Hematopoietic multipotent progenitor cell treated with erythropoietin and hydrocortisone succinate and interleukin-3 and kit ligand, for 15 days (in vitro differentiated cells): ENCODE measurements around the gene C19orf81.

Experiments
- DNase-seq: peaks from one replicate; pipeline ENCODE4 v3.0.0-alpha.2; 2015; ENCODE audit warnings: low spot score

The C19orf81 gene

DNA sequence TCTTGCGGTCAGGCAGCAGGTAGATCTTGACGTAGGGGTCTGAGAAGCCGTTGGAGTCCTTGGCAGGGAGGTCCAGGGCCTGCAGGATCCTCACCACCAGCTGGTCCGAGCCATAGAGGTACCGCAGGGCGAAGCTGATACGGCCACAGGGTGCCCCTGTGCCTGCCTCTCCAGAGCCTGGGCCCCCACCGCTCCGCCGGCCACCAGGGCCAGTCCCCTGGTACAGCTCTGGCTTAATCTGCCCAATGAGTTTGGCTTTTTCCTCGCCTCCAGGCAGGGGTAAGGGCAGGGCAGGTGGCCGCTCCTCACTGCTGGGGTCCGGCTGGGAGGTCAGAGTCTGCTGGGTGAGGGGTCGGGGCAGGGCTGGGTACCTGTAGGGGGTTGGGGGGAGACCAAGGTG, 19.4 kb upstream of the C19orf81 start:
- no peak for DNase-seq

DNA sequence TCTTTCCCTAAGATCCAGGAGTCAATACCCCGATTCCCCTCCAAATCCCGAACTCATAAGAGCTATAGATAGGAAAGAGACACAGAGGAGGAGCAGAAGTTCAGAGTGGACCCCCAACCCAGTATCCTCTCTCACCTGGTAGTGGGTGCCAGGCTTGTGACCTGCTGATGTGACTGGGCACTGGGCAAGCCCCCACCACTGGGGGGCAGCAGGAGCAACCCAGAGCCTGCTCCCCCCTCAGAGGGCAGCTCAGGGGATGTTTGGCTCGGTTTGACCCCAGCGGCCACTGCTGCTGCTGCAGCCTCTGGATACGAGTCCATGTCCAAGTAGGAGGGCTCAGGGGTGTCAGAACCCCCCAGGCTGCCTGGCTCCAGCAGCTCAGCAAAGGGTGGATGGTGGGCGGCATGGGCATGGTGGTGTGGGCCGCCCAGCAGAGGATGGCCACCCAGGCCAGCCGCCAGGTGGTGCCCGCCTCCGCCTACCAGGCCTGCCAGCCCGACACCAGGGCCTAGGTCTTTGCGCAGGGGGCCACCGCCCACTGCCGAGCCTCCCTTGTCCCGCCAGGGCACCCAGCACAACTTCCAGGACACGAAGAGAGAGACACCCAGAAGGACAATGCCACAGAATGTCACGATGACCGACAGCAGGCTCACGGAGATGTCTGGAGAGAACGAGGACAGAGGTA, 17.0 kb upstream of the C19orf81 start:
- DNase-seq = no peak

DNA sequence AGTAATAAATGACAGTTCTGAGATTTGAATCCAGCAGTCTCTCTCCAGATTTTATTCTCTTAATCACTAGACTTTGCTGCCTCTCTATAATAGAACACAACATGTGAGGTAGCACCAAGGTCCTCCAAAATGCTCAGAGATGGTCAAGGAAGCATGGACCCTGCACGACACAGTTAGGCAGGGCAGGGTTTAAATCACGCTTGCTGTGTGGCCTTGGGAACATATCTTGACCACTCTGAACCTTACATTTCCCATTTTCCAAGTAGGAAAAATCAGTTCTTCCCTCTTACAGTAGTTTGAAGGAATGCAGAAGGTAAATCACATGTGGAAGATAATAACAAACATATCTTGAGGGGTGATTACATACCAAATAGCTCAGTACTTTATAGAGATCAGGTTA, 15.9 kb upstream of the C19orf81 start:
- no peak for DNase-seq

DNA sequence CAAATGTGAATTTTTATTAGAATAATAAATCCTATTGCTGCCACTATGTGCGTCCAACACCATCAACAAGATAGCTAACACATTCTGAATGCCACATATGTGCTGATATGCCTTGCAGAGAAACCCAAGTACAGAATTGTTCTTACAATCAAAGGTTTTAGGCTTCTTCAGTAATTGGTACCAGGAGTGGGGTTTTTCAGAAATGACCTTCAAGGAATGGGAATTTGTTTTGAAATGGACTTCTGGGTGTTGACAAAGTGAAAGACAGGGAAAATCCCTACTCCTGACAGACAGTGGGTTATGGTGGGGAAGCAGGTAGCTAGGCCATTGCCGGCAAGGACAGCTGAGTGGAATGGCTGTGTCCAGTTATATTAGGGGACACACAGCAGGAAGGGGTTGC, 15.3 kb upstream of the C19orf81 start:
- no peak for DNase-seq

DNA sequence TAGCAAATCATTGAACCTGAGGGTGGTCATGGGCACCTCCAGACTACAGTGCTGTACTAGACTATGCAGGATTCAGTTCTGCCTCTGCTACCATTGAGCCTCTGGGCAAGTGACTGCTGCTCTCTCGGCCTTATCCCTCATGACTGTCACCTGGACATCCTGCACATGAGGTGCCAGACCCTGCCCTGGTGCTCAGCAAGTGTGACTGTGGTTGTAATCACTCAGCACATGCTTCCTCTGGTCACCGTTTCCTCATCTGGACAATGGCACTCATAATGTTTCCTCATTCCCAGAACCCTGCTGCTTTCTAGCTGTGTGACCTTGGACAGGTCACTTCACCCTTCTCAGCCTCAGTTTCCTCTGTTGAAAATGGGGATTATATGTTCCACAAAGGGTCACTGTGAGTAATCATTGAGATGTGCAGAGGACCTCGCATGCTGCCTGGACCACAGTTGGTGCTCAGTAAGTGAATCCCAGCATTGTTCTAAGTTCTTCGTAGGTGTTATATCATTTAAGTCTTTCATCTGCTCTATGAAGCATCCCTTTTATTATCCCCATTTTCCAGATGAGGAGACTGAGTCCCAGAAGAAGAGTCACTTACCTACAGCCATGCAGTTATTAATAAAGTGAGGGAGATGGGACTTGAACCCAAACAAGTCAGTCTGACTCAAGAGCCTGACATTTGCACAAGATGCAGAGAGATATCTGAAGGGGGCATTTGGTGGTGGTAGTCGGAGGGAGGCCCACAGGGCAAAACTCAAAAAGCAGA, 12.7 kb upstream of the C19orf81 start:
- DNase-seq = no peak

DNA sequence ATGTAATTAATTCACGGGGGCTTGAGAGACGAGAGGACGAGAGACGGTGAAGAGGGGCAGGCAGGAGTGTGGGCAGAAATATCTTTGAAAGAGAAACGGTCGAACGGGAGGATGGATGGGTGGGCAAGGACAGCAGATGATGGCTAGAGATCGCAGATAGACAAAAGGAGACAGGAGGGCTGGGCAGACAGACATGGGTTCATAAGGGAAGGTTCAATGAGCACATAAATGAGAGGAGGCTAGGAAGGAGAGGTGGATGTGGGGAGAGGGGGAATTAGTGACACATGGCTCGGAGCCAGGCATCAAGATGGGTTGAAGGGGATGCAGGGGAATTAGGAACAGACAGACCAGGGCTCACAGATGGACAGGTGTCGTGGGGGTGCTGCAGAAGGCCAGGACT, 10.6 kb upstream of the C19orf81 start:
- no peak for DNase-seq

DNA sequence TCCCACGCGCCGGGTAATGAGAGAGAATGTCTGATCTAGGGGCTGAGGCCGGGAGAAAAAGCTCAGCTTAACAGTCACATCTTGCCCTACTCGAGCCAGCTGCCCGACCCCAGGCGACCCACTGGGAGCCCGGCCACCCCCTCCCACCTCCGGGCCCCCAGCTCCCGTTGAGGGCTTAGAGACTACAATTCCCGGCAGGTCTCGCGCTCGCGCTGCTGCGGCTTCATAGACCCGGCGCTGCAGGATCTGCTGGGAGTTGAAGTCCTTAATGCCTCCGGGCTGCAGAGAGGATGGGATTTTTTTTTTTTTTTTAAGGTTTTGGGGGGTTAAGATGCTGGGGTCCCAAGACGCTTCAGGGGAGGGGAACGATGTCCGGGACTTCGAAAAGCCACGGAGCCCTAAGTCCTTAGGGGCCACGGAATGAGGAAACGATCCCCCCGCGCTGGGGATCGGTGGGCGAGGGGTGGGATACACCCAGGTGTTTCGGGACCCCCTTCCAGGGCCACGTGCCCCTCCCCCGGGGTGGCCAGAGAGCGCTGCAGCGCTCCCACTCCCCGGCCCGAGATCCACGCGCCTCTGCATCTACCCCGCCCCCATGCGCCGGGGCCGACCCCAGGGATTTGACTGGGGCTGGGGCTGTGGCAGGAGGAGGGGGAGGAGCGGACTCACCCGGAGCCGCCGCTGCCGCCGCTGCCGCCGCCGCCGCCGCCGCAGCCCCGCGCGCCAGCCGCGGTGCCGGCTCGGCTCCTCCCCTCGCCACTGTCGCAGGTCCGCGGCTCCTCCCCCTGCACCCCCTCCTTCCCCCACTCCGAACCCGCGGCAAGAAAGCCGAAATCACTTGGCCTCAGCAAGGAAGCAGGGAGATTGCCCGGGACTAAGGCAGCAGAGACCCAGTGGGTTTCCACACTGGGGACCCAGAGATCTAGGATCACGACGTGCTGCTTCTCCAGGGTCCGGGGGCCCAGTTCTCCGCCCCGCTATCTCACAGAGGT, 9.8 kb upstream of the C19orf81 start, which contains the start of gene SYT3:
SYT3 (minus strand) TSS at position 761 of the 992 bp plus-strand sequence. CDS start 2,470 bp downstream, outside the sequence.
- DNase-seq = peak; percentile 6

DNA sequence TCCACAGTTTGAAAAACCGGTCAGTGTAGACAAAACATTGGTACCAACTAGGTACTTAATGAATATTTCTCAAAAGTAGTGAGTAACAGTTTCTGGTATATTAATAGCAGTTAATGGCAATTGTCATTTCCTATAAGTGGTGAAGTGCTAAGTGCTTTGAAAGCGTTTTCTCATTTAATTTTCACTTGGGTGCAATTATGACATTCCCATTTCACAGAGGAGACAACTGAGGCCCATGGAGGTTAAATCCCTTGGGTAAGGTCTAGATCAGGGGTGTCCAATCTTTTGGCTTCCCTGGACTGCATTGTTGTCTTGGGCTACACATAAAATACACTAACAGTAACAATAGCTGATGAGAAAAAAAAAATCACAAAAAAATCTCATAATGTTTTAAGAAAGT, 8.9 kb upstream of the C19orf81 start:
- DNase-seq = no peak

DNA sequence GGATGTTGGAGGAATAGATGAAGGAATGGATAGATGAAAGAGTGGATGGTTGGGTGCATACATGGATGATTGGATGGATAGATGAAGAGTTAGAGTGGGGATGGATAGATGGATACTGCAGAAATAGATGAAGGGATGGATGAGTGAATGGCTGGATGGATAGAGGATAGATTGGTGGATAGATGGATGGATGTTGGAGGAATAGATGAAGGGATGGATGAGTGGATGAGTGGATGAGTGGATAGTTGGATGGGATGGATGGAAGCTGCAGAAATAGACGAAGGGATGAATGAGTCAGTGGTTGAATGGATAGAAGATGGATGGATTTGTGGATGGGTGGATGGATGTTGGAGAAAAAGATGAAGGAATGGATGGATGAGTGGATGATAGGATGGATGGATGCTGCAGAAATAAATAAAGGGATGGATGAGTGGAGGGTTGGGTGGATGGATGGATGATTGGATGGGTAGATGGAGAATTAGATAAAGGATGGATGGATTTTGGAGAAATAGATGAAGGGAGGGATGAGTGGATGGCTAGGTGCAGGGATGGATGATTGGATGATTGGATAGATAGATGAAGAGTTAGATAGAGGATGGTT, 4.8 kb upstream of the C19orf81 start:
- DNase-seq = no peak

DNA sequence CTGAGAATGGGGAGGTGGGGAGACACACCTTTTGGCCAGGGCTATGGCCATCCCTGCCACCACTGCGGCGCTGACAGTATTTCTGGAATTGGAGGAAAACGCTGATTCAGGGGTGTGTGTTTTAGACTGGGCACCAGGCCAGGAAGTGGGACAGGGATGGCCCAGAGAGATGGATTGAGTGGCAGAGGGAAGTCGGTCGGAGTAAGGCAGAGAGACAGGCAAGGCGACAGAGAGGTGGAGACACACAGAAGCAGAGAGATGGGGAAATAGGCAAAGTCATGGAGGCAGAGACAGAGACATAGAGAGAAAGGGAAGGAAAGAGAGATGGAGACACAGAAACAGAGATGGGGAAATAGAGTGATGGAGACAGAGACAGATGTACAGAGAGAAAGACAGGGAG, 4.1 kb upstream of the C19orf81 start:
- DNase-seq = no peak

DNA sequence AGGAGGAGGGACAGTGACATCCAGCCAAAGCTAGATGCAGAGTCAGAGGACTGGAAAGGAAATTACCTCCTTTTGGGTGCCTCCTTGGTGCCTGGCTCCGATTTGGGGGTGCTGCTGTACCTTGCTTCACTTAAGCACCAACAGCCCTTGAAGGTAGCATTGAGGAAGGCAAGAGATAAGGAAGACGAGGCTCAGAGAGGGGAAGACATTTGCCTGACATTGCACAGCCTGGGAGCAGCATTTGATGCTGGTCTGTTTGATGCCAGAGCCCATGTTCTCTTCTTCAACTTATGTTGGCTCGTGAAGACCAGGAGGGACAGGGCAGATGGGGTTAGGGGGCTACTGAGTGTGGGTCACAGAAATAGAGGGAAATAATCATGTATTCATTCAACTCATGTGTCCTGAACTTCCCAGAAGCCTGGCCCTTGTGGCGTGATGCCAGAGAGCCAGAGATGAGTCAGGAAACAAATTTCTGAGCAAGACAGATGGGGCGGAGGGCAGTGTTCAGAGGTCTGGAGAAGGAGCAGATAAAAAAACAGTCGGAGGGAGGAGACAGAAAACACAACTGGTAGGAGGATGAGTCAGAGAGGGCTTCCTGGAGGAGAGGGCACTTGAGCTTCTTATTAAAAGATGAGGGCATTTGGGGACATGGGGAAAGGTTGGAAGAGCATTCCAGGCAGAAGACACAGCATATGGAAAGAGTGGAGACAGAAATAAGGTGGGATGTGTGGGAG, 3.0 kb upstream of the C19orf81 start:
- DNase-seq = peak; percentile 24

DNA sequence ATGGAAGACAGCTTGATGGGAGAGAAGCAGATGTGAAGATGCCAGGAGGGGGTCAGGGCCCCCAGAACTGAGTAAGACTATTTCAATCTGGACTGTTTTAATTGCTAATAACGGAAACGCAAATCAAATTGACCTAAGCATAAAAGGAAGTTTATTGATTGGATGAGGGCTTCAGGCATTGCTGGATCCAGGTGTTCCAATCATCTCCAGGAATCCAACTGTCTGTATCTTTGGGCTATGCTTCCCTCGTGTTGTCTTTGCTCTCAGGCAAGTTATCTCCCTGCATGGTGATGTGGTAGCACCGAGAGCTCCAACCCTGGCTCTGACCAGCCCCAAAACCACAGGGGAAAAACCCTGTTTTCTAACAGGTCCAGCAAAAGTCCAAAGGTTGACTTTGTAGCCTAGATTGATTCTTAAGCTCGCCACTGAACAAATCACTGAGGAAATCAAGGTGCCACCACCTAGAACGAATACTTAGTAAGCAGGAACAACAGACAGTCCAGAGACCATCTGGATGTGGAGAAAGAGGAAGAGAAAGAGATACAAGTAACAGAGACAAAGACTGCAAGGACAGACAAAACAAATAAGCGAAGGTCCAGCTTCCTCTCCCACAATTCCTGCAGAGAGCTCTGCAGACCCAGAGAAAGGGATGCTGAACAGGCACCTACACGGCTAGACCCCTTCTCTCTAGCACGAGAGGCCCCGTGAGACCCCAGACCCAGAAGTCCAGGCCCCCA, 1.2 kb upstream of the C19orf81 start:
- DNase-seq = no peak

DNA sequence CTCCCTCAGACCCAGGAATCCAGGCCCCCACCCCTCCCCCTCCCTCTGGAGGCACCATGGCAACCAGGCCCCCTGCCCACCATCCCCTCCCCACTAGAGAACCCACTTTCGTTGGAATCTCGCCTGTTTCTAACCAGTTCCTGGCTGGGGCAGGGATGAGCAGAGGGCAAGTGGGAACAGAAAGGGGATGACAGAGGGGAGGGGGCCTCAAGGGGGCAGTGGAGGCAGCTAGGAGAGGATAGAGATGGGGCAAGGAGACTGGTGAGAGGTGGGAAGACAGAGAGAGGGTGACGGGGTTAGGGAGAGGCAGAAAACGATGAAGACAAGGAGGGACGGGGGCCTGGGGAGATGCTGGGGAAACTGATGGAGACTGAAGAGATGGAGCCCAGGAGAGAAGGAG, 586 bp upstream of the C19orf81 start:
- no peak for DNase-seq

DNA sequence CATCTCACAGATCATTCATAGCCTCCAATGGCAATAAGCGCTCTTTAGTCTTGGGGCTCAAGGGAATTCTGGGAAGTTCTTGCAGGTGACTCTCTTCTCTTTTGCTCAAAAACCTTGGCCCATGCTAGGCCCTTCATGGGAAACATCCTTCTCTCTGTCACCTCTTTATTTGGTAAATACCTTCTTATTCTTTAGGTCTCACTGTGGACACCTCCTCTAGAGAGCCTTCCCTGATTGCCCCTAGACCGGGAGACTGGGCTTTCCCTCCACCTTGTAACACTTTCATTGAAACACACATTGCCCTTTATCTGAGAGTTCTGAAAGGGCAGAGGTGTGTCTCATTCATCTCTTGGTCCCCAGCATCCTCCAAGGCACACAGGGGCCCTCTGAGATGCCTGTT, 1.9 kb downstream of the C19orf81 start:
- no peak for DNase-seq

DNA sequence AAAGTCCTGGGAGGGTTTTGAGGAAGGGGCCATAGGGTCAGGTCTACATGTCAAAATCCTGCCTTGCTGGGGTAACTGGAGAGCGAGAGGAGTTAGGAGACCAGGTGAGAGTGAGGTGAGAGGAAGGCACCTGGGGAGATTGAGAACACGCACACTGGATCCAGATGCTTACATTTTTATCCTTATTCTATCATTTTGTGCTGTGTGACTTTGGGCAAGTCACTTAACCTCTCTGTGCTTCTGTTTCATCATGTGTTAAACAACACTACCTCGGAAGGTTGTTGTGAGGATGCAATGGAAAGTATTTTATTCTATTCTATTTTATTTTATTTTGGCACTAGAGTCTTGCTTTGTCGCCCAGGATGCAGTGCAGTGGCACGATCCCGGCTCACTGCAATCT, 3.5 kb downstream of the C19orf81 start:
- DNase-seq = no peak

DNA sequence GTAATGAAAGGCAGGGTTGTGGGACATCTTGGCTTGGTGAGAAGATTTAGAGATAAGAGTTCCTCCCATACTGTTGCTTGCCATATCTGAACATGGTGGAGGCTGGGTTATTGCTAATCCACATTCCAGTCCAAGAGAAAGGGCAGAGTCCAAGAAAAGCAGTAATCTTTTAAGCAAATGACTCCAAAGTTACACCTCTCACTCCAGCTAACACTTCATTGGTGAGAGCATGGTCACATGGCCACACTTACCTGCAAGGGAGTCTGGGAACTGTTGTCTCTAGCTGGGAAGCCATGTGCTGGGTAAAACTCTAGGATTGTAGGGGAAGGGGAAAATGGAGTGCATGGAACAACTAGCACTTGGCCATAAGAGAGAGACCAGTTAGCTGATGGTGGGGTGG, 5.6 kb downstream of the C19orf81 start:
- DNase-seq = no peak

DNA sequence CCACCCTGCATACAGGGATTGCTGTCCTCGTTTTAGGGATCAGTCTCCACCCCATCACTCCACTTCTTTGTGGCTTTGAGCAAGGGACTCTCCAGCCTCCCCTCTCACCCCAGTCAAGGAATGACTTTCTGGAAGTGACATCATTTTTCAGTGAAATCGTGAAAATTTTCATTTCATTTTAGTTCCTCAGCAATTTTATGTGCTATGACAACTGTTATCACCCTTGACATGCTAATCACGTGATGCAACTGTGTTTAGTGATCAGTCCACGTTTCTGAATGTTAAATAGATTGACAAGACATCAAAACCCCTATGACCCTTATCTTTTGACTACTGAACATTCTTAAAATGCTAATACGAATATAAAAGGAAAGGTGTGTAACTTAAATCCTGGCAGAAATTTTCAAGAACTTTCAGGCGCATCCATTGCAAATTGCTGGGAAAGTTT, 8.0 kb downstream of the C19orf81 start:
- peak; percentile 15 for DNase-seq

DNA sequence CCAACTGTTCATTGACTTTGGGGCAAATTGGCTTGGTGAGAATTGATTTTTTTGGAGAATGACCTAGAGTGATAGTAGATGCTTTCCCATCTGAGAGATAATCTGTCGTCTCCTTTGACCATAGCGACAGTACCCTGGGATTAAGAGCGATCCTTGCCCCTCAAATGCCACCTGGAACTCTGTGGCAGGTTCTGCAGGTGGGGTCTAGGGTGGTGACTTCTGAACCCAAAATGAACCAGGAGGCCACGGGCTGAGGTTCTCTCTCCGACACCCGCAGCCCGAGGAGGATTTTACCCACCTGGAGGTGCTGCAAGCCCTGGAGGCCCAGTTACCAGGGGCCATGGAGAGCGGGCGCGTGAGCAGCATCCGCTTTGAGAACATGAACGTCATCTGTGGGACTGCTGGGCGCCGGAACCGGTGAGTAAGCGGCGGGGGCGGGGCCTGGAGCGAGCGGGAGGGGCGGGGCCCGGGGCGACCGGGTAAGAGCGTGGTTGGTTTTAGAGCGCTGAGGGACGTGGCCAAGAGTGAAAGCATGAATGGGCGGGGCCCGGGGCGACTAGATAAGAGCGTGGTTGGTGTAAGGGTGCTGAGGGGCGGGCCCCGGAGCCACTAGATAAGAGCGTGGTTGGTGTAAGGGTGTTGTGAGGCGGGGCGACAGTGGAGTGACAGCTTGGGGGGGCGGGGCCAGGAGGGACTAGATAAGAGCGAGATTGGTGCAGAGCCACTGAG, 8.6 kb downstream of the C19orf81 start:
- peak; percentile 97 for DNase-seq

DNA sequence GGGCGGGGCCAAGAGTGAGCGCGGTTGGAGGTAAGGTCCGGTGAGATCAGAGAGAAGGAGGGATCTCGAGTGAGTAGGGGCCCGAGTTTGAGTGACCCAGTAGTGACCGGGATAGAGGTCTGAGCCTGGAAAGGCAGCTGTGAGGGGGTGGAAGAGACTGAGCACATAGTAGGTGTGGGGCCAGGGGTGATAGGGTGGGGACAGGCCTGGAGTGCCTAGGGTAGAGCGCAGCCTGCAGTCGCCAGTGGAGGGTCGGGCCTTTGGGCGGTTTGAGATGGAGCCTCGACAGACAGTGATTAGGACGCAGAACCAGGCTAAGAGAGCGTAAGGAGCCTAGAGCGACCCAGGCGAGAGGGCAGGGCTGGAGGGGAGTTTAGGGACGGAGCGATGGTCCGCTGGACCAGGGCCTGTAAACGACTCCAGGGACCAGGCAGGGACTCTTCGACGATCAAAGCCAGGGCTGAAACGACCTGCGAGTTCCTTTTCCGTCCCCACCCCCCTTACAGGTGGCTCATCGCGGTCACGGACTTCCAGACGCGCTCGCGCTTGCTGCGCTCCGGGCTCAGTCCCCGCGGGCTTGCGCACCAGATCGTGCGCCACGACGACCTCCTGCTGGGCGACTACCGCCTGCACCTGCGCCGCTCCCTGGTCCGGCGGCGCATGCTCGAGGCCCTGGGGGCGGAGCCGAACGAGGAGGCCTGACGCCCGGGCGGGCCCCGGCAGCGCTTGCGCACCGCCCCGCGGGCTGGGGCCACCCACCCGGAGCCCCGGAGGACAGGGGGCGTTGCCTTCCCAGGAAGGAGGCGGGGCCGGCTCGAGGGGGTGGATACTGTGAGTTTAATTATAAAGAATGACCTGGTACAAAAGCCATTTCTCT, 9.4 kb downstream of the C19orf81 start:
- peak; percentile 85 for DNase-seq
